TTC549 (cell line): Measurements from ENCODE around the gene YPEL4.
A peak's percentile ranks its signal among the peaks of the same experiment; 100 is the strongest.
"Not testable (repeated sequence)": the region's sequence is repeated elsewhere in the genome, so short reads cannot be mapped to it uniquely, and the experiment has no call there.

ENCODE experiments used
- FAIRE-seq: peaks from 2 replicates; lab custom pipeline; 2012; peaks lifted over from hg19 to GRCh38; lab: Jason Lieb, UNC

The YPEL4 gene, protein sequence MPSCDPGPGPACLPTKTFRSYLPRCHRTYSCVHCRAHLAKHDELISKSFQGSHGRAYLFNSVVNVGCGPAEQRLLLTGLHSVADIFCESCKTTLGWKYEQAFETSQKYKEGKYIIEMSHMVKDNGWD

DNA sequence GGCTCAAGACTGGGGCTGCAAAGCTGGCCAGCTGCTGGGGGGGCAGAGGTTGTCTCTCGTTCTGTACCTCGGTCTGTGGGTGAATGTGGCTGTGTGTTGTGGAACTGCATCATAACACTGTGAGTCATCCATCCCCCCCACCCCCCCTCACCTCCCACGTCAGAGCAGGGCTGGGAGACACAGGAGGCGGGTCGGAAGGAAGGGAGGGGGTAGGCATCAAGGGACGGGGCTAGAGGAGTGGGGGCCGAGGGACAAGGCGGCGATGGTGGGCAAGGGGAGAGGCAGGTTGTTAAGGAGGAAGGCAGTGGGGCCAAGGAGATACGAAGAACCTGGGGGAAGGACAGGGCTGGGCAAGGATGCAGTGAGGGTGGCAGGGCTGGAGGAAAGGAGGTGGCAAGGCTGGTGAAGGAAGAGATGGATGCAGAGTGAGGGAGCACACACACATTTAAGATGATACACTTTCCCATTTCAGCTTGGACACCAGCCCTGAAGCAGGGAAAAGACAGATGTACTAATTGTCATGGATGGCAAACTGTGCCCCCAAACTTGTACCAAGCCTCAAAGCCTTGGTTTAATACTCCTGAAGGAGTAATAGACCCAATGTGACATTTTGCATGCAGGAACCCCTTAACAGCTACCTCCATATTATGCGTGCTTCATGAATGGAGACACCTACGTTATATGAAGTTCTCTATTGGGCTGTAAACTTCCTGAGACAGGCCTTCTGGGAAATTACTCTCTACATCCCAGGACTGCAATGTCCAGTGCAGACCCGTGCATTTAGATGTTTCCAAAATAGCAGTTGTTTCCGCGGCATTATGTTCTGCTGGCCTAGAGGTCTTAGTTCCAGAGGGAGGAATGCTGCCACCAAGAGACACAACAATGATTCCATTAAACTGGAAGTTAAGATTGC, at the start of gene YPEL4:
YPEL4 (minus strand) TSS at position 87 of the 913 bp plus-strand sequence. CDS start 2,805 bp downstream, outside the sequence.
- no peak for FAIRE-seq

DNA sequence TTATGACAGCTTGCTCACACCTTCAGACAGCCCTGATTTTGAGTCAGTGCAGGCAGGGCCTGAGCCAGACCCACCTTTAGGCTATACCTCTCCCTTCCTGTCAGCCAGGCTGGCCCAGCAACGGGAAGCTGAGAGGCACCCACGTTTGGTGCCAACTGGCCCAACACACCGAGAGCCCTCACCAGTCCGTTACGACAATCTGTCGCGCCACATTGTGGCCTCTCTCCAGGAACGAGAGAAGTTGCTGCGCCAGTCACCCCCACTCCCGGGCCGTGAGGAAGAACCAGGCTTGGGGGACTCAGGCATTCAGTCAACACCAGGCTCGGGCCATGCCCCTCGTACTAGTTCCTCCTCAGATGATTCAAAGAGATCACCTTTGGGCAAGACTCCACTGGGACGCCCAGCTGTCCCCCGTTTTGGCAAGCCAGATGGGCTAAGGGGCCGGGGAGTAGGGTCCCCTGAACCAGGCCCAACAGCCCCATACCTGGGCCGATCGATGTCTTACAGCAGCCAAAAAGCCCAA, 49.2 kb upstream of the YPEL4 start:
- no peak for FAIRE-seq

DNA sequence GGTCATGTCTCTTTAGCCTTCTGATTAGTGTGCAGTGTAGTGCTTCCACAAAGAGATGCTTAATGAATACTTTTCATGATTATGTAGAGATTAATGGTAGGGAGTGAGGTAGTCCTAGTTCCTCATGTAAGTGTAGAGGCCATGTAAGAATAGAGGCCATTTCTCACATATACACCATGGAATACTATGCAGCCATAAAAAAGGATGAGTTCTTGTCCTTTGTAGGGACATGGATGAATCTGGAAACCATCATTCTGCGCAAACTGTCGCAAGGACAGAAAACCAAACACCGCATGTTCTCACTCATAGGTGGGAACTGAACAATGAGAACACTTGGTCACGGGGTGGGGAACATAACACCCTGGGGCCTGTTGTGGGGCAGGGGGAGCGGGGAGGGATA, 40.8 kb upstream of the YPEL4 start:
- not testable (repeated sequence) for FAIRE-seq

DNA sequence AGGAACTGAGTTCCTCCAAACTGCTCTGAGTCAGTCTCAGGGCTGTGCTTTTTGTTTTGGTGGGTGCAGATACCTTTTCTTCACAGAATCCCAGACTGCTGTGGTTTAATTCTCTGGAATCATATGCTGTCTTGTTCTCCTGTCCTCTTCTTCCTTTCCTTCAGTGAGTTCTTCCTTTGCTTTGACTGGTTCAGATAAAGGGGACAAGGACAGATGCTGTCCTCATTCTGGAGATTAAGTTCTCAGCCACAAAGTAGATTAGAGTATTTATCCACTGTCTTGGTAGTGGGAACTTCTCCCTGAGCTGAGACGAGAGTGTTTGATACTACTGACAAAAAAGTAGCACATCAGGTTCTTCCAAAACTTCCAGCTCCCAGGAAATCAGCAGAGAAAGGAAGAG, 31.5 kb upstream of the YPEL4 start:
- FAIRE-seq = no peak

DNA sequence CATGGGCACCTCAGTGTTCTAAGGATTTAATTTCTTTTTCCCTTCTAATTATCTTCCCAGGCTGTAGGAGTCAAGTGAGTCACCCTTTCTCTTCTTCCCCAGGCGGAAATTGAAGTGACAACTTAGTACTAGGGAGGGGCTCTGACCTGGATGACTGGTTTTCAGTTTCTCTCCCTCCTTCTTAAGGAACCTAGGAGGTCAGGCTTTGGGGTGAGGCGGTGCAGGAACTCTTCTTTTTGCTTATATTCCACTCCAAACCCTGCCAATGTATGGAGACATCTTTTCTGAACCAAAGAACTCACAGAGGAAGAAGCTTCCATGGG, 30.8 kb upstream of the YPEL4 start:
- FAIRE-seq = no peak

DNA sequence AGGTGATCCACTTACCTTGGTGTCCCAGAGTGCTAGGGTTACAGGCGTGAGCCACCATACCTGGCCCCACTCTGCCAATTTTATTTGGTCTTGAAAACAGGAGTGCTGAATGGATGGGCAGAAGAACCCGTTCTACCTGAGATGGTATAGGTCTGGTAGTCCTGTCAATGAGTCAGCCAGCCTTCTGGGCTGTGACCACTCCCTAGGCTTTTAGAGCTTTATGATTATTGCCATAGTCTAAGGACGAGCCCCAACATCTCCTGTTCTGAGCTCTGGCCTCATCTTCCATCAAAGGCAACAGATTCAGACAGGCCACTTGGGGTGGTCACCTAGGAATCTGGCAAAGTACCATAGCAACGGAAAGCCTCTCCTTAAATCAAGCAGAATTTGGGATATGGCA, 29.7 kb upstream of the YPEL4 start:
- no peak for FAIRE-seq

DNA sequence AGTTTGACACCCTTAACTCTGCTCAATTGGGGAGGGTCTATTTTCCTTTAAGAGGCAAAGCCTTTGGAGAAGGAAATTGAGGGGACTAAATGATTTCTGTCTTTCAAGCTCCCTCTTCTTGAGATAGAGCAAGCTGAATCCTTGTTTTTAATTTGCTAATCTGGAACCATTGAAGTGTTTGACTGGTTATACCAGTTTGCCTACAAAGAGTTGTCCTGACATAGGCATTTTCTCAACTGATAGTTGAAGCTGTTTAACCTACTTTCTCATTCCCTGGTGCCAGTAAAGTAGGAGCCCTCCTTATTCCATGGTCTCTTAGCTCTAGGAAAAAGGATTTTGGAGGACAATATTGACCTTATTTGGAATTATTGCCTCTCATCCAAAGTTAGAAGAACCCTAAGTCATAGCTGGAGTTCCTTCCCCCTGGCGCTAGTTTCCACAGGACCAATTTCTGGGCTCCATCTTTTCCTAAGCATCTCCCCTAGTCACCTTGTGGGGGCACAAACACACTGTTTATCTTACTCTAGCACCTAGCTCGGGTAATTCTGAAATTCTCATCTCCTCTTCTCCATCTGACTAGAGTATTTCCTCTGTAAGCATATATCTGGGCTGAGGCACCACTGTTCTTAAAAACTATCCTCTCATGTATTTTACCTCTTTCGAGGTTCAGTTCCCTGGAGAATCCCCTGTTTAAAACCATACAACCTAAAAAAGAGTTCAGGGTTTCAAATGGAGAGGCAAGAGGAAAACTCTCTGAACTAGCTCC, 25.6 kb upstream of the YPEL4 start:
- FAIRE-seq = no peak

DNA sequence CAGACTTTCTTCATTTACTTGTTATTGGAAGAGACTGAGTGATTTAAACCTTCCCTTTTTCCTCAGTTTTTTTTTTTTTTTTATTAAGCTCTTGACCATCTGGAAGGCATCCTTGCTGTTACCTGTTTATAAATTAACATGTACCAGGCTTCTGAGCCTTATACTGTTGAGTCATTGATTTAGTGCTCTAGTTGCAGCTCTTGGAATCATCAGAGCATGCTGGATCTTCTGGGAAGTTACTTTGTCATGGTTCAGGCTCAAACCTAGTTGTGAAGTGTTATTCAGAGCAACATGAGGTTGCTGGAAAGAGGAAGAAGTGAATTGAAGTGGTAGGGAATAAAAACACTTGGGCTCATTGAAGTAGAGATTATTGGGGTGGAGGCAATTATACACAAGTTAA, 24.5 kb upstream of the YPEL4 start:
- no peak for FAIRE-seq

DNA sequence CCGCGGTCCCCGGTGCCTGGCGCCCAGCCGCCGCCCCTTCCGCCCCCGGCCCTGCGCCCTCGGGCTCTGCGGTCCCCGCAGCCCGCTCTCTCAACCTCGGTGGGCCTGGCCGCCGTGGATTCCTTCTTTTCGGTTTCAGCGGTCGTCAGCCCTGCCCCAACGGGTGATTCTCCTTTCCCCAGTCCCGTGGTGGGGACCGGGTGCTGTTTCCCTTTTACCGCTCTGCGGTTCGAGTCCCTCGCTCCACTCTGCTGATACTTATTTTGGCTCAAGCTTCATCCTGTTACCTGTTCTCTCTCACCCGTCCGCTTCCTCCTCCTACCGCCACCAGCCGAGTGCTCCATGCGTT, 18.7 kb upstream of the YPEL4 start:
- no peak for FAIRE-seq

DNA sequence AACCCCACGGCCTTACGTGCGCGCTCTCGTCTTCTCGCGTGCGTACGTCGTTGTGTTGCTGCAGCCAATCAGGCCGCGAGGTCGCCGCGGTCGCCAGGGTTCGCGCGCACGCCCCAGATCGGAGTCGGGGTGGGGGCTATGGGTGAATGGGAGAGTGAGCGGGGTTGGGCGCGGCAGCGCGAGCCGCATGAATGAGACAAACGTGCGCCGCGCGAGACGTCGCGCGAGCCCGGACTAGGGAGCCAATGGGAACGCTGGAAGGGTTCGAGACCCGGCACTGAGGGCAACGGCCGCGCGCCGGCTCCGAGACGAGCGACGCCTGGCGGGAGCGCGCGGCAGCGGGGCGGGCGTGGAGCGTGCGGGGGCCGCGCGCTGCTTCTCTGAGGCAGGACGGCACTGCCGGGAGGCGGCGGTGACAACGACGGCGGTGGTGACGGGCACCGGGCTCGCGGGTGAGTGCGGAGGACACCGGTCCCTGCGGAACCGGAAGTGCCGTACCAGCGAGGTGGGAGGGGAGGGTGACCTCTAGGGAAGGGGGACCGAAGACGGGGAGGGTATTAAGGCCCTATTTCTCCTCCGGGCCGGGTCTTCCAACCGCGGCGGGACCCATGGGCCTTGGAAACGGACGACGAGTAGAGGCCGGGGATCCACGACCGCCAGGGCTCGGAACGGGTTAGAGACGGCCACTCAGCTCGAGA, 18.2 kb upstream of the YPEL4 start, which contains the start of gene ZDHHC5:
ZDHHC5 (plus strand) TSS at position 379 of the 698 bp plus-strand sequence. CDS start 4,977 bp downstream, outside the sequence.
- FAIRE-seq = peak; percentile 86

DNA sequence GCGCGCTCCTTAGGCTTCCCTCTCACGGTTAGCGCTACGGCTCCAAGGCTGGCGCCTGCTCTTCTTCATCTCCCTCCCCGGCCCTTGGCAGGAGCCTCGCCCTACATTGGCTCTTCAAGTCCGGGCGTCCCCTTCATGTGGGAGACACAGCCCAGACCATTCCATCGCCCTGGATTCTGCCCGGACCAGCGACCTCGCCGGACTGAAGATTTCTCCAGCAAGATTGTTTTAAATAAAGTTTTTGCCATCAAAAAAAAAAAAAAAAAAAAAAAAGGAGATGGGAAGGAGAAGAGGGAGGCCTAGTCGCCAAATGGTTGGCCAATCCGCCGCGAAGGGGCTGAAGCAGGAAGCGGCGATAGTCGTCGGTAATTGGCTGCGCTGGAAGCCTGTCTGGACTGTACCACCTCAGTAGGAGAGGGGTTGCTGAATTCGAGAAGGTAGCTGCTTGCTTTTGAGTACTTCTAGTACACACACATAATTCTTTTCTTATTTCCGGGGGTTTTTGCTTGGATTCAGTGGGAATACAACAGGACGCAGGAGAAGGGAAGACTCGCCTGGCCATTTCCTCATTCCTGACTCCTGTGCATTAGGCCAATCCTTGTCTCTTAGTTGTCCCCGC, 17.5 kb upstream of the YPEL4 start:
- peak; percentile 92 for FAIRE-seq

DNA sequence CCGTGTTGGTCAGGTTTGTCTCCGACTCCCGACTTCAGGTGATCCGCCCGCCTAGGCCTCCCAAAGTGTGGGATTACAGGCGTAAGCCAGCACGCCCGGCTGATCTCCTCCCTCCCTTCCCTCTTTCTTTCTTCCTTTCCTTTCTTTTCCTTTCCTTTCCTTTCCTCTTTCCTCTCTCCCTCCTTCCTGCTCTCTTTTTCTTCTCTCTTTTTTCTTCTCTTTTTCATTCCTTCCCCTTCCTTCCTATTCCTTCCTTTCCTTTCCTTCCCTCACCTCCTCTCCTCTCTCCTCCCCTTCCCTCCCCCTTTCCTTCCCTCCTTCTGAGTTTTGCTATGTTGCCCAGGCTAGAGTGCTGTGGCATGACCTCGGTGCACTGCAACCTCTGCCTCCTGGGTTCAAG, 14.3 kb upstream of the YPEL4 start:
- no peak for FAIRE-seq

DNA sequence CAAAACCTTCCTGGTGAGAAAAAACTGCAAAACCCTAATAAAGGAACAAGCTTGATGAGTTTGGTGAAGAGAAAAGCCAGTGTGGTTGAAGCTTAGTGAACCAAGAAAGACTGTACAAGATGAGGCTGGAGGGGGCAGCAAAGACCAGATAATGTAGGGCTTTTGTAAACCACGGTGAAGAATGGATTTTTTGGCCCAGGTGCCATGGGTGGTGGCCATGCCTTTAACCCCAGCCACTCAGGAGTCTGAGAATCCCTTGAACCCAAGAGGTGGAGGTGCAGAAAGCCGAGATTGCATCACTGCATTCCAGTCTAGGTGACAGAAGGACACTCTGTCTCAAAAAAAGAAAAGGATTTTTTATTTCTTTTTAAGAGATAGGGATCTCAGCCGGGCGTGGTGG, 13.2 kb upstream of the YPEL4 start:
- FAIRE-seq = no peak

DNA sequence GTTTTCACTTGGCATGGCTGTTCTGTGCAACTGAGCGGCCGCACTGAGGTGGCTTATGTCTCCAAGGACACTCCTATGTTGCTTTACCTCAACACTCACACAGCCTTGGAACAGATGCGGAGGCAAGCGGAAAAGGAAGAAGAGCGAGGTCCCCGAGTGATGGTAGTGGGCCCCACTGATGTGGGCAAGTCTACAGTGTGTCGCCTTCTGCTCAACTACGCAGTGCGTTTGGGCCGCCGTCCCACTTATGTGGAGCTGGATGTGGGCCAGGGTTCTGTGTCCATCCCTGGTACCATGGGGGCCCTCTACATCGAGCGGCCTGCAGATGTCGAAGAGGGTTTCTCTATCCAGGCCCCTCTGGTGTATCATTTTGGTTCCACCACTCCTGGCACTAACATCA, 10.0 kb upstream of the YPEL4 start:
- FAIRE-seq = no peak

DNA sequence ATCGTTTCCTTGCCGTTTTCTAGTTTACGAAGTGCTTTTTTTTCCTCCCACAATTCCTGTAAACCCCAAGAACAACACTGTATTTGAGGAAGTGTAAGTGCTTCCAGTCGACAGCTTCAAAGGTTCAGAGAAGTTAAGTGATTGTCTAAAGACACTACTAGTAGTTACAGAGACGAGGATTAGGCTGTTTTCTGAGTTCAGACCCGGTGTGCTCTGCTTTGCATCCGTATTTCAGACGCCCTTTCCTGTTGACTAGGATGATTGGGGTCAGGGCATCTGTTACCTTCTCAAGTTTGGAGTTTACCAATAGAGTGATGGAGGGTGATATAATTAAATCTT, 8.3 kb upstream of the YPEL4 start:
- no peak for FAIRE-seq

DNA sequence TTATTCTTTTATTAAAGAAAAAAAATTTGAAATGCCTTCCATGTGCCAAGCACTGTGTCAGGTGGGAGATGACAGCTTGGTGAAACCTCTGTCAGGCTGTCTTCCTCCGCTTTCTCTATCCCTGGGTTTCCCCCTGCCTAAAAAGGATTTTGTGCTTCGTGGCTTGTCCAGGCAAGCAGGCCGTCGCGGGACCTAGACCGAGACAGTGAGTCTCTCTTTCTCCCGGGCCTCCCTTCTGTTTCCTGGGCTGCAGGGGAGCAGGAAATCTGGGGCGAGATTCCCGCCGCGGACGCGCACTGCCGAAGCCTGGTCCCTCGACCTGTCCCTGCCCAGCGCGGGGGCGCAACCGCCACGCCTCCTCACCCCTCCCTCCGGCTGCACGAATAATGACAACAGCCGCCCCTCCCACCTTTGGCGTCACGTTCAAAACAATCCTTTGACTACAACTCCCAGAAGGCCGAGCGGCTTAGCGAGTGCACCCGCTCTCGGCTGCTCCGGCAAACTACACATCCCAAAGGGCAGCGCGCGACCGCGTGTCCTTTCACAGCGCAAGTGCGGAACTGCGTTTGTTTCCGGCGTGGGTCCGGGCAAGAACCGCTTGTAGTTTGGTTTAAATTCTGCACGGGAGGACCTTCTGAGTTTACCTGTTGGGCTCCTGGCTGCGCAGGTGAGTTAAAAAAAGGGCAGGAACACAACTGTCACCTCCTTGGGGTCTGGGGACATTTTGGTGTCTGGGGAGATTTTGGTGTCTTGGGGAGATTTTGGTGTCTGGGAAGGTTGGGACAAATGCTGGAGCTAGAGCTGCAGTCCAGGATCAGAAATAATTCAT, 7.7 kb upstream of the YPEL4 start, which contains the start of gene CLP1:
CLP1 (plus strand) TSS at position 569 of the 829 bp plus-strand sequence. CDS start 1,715 bp downstream, outside the sequence.
- peak; percentile 92 for FAIRE-seq

DNA sequence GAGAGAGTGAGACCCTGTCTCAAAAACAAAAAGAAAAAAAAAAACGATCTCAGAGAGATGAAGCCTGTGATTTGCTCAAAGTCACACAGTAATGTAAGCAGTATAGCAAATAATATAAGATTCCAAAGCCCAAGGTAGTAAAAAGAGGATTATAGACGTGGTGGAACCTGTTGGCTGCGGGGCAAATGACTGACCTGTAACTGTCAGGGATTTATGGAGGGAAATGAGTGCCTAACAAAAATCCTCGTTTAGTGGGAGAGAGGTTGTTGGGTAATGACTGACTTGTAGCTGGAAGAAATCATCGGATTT, 7.1 kb upstream of the YPEL4 start:
- FAIRE-seq = no peak

DNA sequence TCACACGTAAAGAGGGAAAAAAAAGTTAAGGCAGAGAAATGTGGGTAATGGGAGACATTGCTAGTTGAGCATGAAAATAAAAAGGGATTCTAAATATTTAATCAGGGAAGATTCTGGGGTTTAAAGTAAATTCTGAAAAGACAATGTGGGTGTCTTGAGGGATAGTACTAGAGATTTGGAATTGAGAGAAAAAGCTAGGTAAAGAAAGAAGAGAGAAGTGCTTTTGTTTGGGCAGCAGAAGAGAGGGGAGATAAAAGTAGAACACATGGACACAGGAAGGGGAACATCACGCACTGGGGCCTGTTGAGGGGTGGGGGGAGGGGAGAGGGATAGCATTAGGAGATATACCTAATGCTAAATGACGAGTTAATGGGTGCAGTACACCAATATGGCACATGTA, 3.5 kb upstream of the YPEL4 start:
- no peak for FAIRE-seq

DNA sequence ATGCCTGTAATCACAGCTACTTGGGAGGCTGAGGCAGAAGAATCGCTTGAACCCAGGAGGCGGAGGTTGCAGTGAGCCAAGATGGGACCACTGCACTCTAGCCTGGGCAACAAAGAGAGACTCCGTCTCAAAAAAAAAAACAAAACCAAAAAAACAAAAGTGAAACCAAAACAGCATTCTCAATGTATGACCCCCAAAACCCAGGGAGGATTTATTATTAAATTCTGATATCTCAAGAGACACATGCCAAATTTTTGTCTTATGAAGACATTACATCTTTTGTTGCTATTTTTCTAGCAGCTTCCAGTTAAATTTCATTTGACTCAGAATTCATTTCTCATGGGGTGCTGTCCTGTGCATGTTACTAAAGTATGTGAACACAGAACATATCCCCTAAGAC, 3.0 kb upstream of the YPEL4 start:
- FAIRE-seq = no peak

DNA sequence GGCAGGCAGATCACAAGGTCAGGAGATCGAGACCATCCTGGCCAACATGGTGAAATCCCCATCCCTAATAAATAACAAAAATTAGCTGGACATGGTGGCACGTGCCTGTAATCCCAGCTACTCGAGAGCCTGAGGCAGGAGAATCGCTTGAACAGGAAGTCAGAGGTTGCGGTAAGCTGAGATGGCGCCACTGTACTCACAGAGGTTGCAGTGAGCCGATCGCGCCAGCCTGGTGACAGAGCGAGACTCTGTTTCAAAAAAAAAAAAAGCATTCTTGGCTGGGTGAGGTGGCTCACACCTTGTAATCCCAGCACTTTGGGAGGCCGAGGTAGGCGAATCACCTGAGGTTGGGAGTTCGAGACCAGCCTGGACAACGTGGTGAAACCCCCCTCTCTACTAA, 2.5 kb upstream of the YPEL4 start:
- not testable (repeated sequence) for FAIRE-seq

DNA sequence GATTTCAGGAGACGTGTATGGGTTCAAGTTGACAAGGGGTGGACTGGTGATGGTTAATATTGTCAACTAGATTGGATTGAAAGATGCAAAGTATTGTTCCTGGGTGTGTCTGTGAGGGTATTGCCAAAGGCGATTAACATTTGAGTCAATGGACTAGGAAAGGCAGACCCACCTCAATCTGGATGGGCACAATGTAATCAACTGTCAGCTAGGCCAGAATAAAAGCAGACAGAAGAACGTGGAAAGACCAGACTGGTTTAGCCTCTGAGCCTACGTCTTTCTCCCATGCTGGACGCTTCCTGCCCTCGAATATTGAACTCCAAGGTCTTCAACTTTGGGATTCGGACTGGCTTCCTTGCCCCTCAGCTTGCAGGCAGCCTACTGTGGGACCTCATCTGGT, 1.7 kb upstream of the YPEL4 start:
- FAIRE-seq = no peak
